Vagina (tissue), 2 donors: Measurements from ENCODE around the gene DR1.
"Not testable (repeated sequence)": the region's sequence is repeated elsewhere in the genome, so short reads cannot be mapped to it uniquely, and the experiment has no call there.

Experiments used
- POLR2A ChIP-seq, 2 donors: fragments of 450-650 bp; IDR thresholded peaks; one replicate each; pipeline ENCODE4 v1.6.1; 2017; ENCODE audit warnings: antibody characterized with exemption in 2 of 2, mild to moderate bottlenecking in 2 of 2, moderate library complexity in 2 of 2
- POLR2AphosphoS5 ChIP-seq, 2 donors: sonication (generic); formaldehyde crosslinking; IDR thresholded peaks; one replicate each; pipeline ENCODE4 v1.9.0; 2017; ENCODE audit warnings: antibody characterized with exemption in 2 of 2, mild to moderate bottlenecking in 2 of 2, low read depth in 1 of 2; ENCODE audit not compliant: insufficient read depth in 1 of 2
- TF ChIP-seq, protein P1 (sequence below), 3 experiments: fragments of 450-650 bp in 2 of 3; fragments of 200-600 bp in 1 of 3; sonication (generic) in 1 of 3; IDR thresholded peaks; one replicate each; pipeline ENCODE4 v1.5.1; 2017 to 2019; ENCODE audit warnings: antibody characterized with exemption in 3 of 3, mild to moderate bottlenecking in 2 of 3, moderate library complexity in 2 of 3

DNA sequence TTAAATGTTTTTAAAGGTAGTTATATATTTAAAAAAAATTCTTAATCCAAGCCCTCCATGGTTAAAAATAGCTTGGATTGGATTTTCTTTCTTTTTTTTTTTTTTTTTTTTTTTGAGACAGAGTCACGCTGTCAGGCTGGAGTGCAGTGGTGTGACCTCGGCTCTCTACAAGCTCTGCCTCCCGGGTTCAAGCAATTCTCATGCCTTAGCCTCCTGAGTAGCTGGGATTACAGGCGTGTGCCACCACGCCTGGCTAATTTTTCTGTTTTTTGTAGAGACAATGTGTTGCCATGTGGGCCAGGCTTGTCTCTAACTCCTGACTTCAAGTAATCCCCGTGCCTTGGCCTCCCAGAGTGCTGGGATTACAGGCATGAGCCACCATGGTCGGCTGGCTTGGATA, 5.6 kb downstream of the DR1 start:
- not testable (repeated sequence) for TF ChIP-seq POLR2A (IDR thresholded peaks at IDR 0.05); POLR2AphosphoS5 (IDR thresholded peaks at IDR 0.05; ENCODE audit: insufficient read depth in 1 of 2, low read depth in 1 of 2)
- TF ChIP-seq, protein P1, sequence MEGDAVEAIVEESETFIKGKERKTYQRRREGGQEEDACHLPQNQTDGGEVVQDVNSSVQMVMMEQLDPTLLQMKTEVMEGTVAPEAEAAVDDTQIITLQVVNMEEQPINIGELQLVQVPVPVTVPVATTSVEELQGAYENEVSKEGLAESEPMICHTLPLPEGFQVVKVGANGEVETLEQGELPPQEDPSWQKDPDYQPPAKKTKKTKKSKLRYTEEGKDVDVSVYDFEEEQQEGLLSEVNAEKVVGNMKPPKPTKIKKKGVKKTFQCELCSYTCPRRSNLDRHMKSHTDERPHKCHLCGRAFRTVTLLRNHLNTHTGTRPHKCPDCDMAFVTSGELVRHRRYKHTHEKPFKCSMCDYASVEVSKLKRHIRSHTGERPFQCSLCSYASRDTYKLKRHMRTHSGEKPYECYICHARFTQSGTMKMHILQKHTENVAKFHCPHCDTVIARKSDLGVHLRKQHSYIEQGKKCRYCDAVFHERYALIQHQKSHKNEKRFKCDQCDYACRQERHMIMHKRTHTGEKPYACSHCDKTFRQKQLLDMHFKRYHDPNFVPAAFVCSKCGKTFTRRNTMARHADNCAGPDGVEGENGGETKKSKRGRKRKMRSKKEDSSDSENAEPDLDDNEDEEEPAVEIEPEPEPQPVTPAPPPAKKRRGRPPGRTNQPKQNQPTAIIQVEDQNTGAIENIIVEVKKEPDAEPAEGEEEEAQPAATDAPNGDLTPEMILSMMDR (IDR thresholded peaks at IDR 0.05), result not testable (repeated sequence)
